Measurements from ENCODE around the gene PFDN5.

- TF ChIP-seq, protein P1, sequence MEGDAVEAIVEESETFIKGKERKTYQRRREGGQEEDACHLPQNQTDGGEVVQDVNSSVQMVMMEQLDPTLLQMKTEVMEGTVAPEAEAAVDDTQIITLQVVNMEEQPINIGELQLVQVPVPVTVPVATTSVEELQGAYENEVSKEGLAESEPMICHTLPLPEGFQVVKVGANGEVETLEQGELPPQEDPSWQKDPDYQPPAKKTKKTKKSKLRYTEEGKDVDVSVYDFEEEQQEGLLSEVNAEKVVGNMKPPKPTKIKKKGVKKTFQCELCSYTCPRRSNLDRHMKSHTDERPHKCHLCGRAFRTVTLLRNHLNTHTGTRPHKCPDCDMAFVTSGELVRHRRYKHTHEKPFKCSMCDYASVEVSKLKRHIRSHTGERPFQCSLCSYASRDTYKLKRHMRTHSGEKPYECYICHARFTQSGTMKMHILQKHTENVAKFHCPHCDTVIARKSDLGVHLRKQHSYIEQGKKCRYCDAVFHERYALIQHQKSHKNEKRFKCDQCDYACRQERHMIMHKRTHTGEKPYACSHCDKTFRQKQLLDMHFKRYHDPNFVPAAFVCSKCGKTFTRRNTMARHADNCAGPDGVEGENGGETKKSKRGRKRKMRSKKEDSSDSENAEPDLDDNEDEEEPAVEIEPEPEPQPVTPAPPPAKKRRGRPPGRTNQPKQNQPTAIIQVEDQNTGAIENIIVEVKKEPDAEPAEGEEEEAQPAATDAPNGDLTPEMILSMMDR (conservative IDR thresholded peaks at IDR 0.05; ENCODE audit: low read depth in 2 of 2): no peak
- TF ChIP-seq POLR2AphosphoS5 (IDR thresholded peaks at IDR 0.05; ENCODE audit: low read depth): no peak
- TF ChIP-seq CREB1 (CRISPR knock-in tag; IDR thresholded peaks at IDR 0.05; ENCODE audit: low read depth): no peak
- TF ChIP-seq NANOG (IDR thresholded peaks at IDR 0.05; ENCODE audit: borderline replicate concordance): no peak
These were observed 43.6 kb downstream of the PFDN5 start for GRCh38 chr12:53338916-53339315.

All from GM23338 (cell line).